Measurements from ENCODE around the gene AKNAD1. TPM values are rescaled to one million over a fixed set of nuclear protein-coding genes. Genes with fewer than 3 reads are reported as not detected.
A peak's percentile ranks its signal among the peaks of the same experiment; 100 is the strongest.

The AKNAD1 gene
- total RNA-seq, 2 donors from 2014 or later: not detected

- Histone ChIP-seq H3K27me3 (no peaks in the 10 kb centered on the region), H3K4me1 (no peaks in the 10 kb centered on the region), H3K27ac (peak overlapping the region; percentile 70), H3K9ac (ENCODE audit: low read depth in 2 of 2, low read length in 2 of 2) (peak overlapping the region; percentile 67 to 85), H3K9me3 (no peaks in the 10 kb centered on the region), H3K36me3 (no peaks in the 10 kb centered on the region), H3K4me3 (peak overlapping the region; percentile 91)
- DNase-seq: peak; percentile 45
- no peak for TF ChIP-seq CTCF (IDR thresholded peaks at IDR 0.05)
- intact Hi-C loops (cut with DNase I): no loop called here
These were observed 20.7 kb upstream of the AKNAD1 start for GRCh38 chr1:108877348-108878159.

- Histone ChIP-seq H3K27ac (no peak overlapping the region), H3K9me3 (no peaks in the 10 kb centered on the region), H3K4me1 (no peaks in the 10 kb centered on the region), H3K27me3 (no peaks in the 10 kb centered on the region), H3K9ac (ENCODE audit: low read depth in 2 of 2, low read length in 2 of 2) (no peak overlapping the region), H3K36me3 (no peaks in the 10 kb centered on the region), H3K4me3 (no peak overlapping the region)
- intact Hi-C loops (cut with DNase I): no loop called here
- no peak for DNase-seq
- no peak for TF ChIP-seq CTCF (IDR thresholded peaks at IDR 0.05)
These were observed 14.3 kb upstream of the AKNAD1 start for GRCh38 chr1:108871050-108871724.

GRCh38 chr1:108865316-108865910 is 8.5 kb upstream of the AKNAD1 start:
- DNase-seq: peak; percentile 32

GRCh38 chr1:108863984-108864383 is 7.1 kb upstream of the AKNAD1 start:
- Histone ChIP-seq H3K9ac (ENCODE audit: low read depth in 2 of 2, low read length in 2 of 2) (no peak overlapping the region), H3K36me3 (no peaks in the 10 kb centered on the region), H3K4me1 (no peaks in the 10 kb centered on the region), H3K9me3 (no peaks in the 10 kb centered on the region), H3K4me3 (no peak overlapping the region), H3K27me3 (no peaks in the 10 kb centered on the region), H3K27ac (no peak overlapping the region)
- no peak for TF ChIP-seq CTCF (IDR thresholded peaks at IDR 0.05)
- intact Hi-C loops (cut with DNase I): no loop called here
- no peak for DNase-seq

More at GRCh38 chr1:108865316-108865910, 8.5 kb upstream of the AKNAD1 start:
- Histone ChIP-seq H3K36me3 (no peaks in the 10 kb centered on the region), H3K9me3 (no peaks in the 10 kb centered on the region), H3K27ac (no peak overlapping the region), H3K27me3 (no peaks in the 10 kb centered on the region), H3K4me3 (no peak overlapping the region), H3K9ac (ENCODE audit: low read depth in 2 of 2, low read length in 2 of 2) (peak overlapping the region in 1 of 2 donors; percentile 19), H3K4me1 (no peaks in the 10 kb centered on the region)
- intact Hi-C loops (cut with DNase I): no loop called here
- no peak for TF ChIP-seq CTCF (IDR thresholded peaks at IDR 0.05)

- Histone ChIP-seq H3K36me3 (no peaks in the 10 kb centered on the region), H3K27ac (no peak overlapping the region), H3K9me3 (no peaks in the 10 kb centered on the region), H3K9ac (ENCODE audit: low read depth in 2 of 2, low read length in 2 of 2) (no peak overlapping the region), H3K27me3 (no peaks in the 10 kb centered on the region), H3K4me1 (no peaks in the 10 kb centered on the region), H3K4me3 (no peak overlapping the region)
- TF ChIP-seq CTCF (IDR thresholded peaks at IDR 0.05): no peak
- DNase-seq: no peak
- intact Hi-C loops (cut with DNase I): no loop called here
These were observed 6.0 kb upstream of the AKNAD1 start for GRCh38 chr1:108862698-108863477.

All from colonic mucosa (tissue), 4 donors.